Smooth muscle cell (in vitro differentiated cells): ENCODE results near the gene PRKG1. TPM values are rescaled to one million over a fixed set of nuclear protein-coding genes. Genes with fewer than 3 reads are reported as not detected.

Source experiments
- DNase-seq: peaks from one replicate; lab custom pipeline; 2025; ENCODE audit not compliant: unreplicated experiment; lab: John Stamatoyannopoulos, UW
- H2AFZ ChIP-seq: fragments of 200-600 bp; sonication (generic); 2 replicates; pipeline ENCODE4 v1.6.0; 2016; ENCODE audit warnings: antibody characterized with exemption, low read depth, mild to moderate bottlenecking
- H3F3A ChIP-seq: fragments of 200-600 bp; sonication (generic); 2 replicates; pipeline ENCODE4 v1.6.0; 2017; ENCODE audit warnings: antibody characterized with exemption, low read depth
- H3K27ac ChIP-seq: fragments of 200-600 bp; sonication (generic); 2 replicates; pipeline ENCODE4 v1.5.1; 2016; ENCODE audit warnings: low read depth, mild to moderate bottlenecking
- H3K27me3 ChIP-seq: fragments of 200-600 bp; sonication (generic); 2 replicates; pipeline ENCODE4 v1.6.1; 2016; ENCODE audit warnings: low read depth, mild to moderate bottlenecking
- H3K36me3 ChIP-seq: fragments of 200-600 bp; sonication (generic); 2 replicates; pipeline ENCODE4 v1.5.1; 2016; ENCODE audit warnings: low read depth
- H3K4me1 ChIP-seq: fragments of 200-600 bp; sonication (generic); 2 replicates; pipeline ENCODE4 v1.5.1; 2016; ENCODE audit warnings: low read depth
- H3K4me2 ChIP-seq: fragments of 200-600 bp; sonication (generic); 2 replicates; pipeline ENCODE4 v1.6.0; 2016; ENCODE audit warnings: mild to moderate bottlenecking
- H3K4me3 ChIP-seq: fragments of 200-600 bp; sonication (generic); 2 replicates; pipeline ENCODE4 v1.5.1; 2016; ENCODE audit warnings: mild to moderate bottlenecking
- H3K79me2 ChIP-seq: fragments of 200-600 bp; sonication (generic); 2 replicates; pipeline ENCODE4 v1.6.0; 2016; ENCODE audit warnings: low read depth, mild to moderate bottlenecking
- H3K9ac ChIP-seq: fragments of 200-600 bp; sonication (generic); 2 replicates; pipeline ENCODE4 v1.6.0; 2016; ENCODE audit warnings: low read depth
- H3K9me3 ChIP-seq: fragments of 200-600 bp; sonication (generic); replicated peaks from 2 replicates; pipeline ENCODE4 v1.5.1; 2016; ENCODE audit warnings: low read depth
- H4K20me1 ChIP-seq: fragments of 200-600 bp; sonication (generic); 2 replicates; pipeline ENCODE4 v1.6.0; 2016; ENCODE audit warnings: low read depth
- WGBS: methylation state at CpG from one replicate; pipeline ENCODE4 v1.1.7; 2016; ENCODE audit warnings: low lambda C conversion rate; 5-methylcytosine and 5-hydroxymethylcytosine counted together
- polyA plus RNA-seq: library from polyadenylated mRNA; unstranded; fragments of >200 nt; fragmentation: Nextera tagmentation; extraction: Ambion mirVana; gene quantifications from 2 replicates; pipeline ENCODE4 v1.2.1, GENCODE V29; 2016
- total RNA-seq: library from RNA; depleted of rRNA; stranded (reverse); fragments of >200 nt; gene quantifications from 2 replicates; pipeline ENCODE4 v1.2.3, GENCODE V29; 2014
- TF ChIP-seq, protein P1 (sequence below): fragments of 200-600 bp; sonication (generic); IDR thresholded peaks from 2 replicates; pipeline ENCODE4 v1.5.1; 2017; ENCODE audit warnings: borderline replicate concordance, mild to moderate bottlenecking, antibody characterized with exemption; ENCODE audit not compliant: insufficient read depth, poor library complexity, severe bottlenecking

Gene PRKG1
- total and polyA plus RNA-seq, 2 experiments from 2014 or later, result 7.2 to 13.4 TPM

DNA sequence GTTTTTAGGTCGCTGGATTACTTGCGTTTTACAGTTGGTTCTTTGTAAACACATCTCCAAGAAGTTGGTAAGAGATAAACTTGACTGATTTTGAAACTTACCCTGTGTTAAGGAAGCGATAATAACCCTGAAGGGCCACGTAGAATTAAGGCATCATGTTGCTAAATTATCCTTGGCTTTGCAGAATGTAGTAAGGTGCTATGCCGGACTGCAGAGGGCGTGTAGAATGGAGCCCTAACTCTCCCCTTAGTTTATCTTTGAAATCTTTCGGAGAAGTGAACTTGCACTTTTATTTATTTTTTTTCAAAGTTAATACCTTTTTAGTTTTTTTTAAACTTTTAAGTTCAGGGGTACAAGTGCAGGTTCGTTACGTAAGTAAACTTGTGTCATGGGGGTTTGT, 1031.0 kb downstream of the PRKG1 start:
- H4K20me1 ChIP-seq, result no peaks in the 10 kb centered on the region
- no peak overlapping the region for H2AFZ ChIP-seq
- whole genome bisulfite sequencing, result 89% methylated on average over 9 of the region's 9 CpGs
- no peaks in the 10 kb centered on the region for H3K4me1 ChIP-seq
- no peaks in the 10 kb centered on the region for H3K27me3 ChIP-seq
- no peak overlapping the region for H3K4me3 ChIP-seq
- no peak overlapping the region for H3K4me2 ChIP-seq
- no peaks in the 10 kb centered on the region for H3K36me3 ChIP-seq
- no peaks in the 10 kb centered on the region for H3F3A ChIP-seq
- no peak for DNase-seq
- H3K9ac ChIP-seq, result no peak overlapping the region
- TF ChIP-seq, protein P1, sequence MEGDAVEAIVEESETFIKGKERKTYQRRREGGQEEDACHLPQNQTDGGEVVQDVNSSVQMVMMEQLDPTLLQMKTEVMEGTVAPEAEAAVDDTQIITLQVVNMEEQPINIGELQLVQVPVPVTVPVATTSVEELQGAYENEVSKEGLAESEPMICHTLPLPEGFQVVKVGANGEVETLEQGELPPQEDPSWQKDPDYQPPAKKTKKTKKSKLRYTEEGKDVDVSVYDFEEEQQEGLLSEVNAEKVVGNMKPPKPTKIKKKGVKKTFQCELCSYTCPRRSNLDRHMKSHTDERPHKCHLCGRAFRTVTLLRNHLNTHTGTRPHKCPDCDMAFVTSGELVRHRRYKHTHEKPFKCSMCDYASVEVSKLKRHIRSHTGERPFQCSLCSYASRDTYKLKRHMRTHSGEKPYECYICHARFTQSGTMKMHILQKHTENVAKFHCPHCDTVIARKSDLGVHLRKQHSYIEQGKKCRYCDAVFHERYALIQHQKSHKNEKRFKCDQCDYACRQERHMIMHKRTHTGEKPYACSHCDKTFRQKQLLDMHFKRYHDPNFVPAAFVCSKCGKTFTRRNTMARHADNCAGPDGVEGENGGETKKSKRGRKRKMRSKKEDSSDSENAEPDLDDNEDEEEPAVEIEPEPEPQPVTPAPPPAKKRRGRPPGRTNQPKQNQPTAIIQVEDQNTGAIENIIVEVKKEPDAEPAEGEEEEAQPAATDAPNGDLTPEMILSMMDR, result no peak
- H3K79me2 ChIP-seq, result no peaks in the 10 kb centered on the region
- H3K9me3 ChIP-seq, result no peaks in the 10 kb centered on the region
- no peak overlapping the region for H3K27ac ChIP-seq

DNA sequence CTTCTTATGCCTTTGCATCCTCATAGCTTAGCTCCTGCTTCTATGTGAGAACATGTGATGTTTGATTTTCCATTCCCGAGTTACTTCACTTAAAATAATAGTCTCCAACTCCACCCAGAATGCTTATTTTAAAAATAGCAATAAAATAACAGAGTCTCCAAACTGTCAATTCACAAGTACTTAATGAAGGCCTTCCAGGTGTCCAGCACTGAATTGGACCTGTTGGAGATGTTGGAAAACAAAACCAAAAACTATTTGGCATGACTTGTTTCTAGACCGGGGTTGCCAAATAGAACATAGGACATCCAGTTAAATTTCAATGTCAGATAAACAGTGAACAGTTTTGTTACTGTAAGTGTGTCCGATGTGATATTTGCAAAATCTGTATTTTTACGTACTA, 1031.7 kb downstream of the PRKG1 start:
- no peaks in the 10 kb centered on the region for H3F3A ChIP-seq
- no peaks in the 10 kb centered on the region for H3K4me1 ChIP-seq
- H3K36me3 ChIP-seq, result no peaks in the 10 kb centered on the region
- no peak overlapping the region for H3K27ac ChIP-seq
- DNase-seq, result no peak
- H3K4me2 ChIP-seq, result no peak overlapping the region
- H3K4me3 ChIP-seq, result no peak overlapping the region
- H3K79me2 ChIP-seq, result no peaks in the 10 kb centered on the region
- 97% methylated on average over 4 of the region's 4 CpGs for WGBS
- no peaks in the 10 kb centered on the region for H3K9me3 ChIP-seq
- no peak overlapping the region for H3K9ac ChIP-seq
- TF ChIP-seq, protein P1, result no peak
- H2AFZ ChIP-seq, result no peak overlapping the region
- no peaks in the 10 kb centered on the region for H3K27me3 ChIP-seq
- H4K20me1 ChIP-seq, result no peaks in the 10 kb centered on the region

DNA sequence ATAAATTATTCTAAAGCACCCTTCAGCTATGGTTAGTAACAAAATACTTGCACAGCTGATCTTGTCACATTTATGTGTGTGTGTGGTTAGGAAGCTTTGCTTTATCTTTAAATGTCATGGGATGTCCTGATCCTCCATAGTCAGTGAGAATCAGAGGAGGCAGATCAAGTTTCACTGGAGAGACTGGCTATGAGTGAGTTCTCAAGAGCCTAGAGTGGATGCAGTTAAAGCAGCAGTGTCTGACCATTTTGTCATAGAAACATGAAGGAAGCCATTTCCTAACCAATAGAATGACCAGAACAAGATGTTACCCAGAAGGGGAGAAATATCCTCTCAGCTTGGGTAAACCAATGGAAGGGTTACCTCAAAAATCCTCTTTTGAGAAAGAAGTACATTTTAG, 1032.6 kb downstream of the PRKG1 start:
- Histone ChIP-seq H3K27me3 (no peaks in the 10 kb centered on the region), H3K27ac (no peak overlapping the region), H3K36me3 (no peaks in the 10 kb centered on the region), H2AFZ (no peak overlapping the region), H3K79me2 (no peaks in the 10 kb centered on the region), H3K9me3 (no peaks in the 10 kb centered on the region), H4K20me1 (no peaks in the 10 kb centered on the region), H3F3A (no peaks in the 10 kb centered on the region), H3K4me2 (no peak overlapping the region), H3K4me1 (no peaks in the 10 kb centered on the region), H3K9ac (no peak overlapping the region), H3K4me3 (no peak overlapping the region)
- TF ChIP-seq, protein P1, result no peak
- no peak for DNase-seq

DNA sequence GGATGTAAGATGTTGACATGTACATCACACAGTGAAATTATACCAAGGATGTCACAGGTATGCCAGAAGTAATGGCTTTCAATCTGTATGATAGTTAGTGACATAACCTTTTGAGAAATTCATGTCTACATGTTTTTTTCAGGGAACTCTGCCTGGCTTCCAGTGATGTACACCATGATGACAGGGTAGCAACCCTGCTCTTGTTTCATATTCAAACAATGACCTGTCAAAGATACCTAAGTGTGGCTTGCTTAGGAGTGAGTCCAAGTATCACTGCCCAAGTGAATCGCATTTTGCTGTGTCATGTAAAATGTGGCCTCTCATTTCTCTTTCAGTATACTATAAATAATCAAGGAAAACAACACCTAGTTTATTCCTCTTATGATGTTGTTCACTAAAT, 1033.9 kb downstream of the PRKG1 start:
- TF ChIP-seq, protein P1, result no peak
- no peak for DNase-seq
- H3K4me3 ChIP-seq, result no peak overlapping the region
- no peaks in the 10 kb centered on the region for H3F3A ChIP-seq
- no peaks in the 10 kb centered on the region for H3K4me1 ChIP-seq
- no peak overlapping the region for H3K9ac ChIP-seq
- H3K4me2 ChIP-seq, result no peak overlapping the region
- no peak overlapping the region for H3K27ac ChIP-seq
- no peaks in the 10 kb centered on the region for H3K36me3 ChIP-seq
- no peaks in the 10 kb centered on the region for H3K79me2 ChIP-seq
- 89% methylated on average over 1 of the region's 1 CpG for WGBS
- no peak overlapping the region for H2AFZ ChIP-seq
- H3K27me3 ChIP-seq, result no peaks in the 10 kb centered on the region
- H3K9me3 ChIP-seq, result no peaks in the 10 kb centered on the region
- H4K20me1 ChIP-seq, result no peaks in the 10 kb centered on the region
